ENCODE measurements around the gene PLOD2.
A peak's percentile ranks its signal among the peaks of the same experiment; 100 is the strongest.

PLOD2 gene

GRCh38 chr3:146065573-146066006 is 95.4 kb downstream of the PLOD2 start:
- TF ChIP-seq RAD21 (IDR thresholded peaks at IDR 0.05; ENCODE audit: low read depth), result peak; percentile 78
- no peak for TF ChIP-seq USF1 (IDR thresholded peaks at IDR 0.05)

GRCh38 chr3:146058241-146058640 is 102.7 kb downstream of the PLOD2 start:
- TF ChIP-seq ZBTB7A (IDR thresholded peaks at IDR 0.05; ENCODE audit: low read depth) (no peak), EGR1 (IDR thresholded peaks at IDR 0.05) (no peak), TCF12 (IDR thresholded peaks at IDR 0.05; ENCODE audit: low read depth) (no peak), USF1 (IDR thresholded peaks at IDR 0.05) (no peak), REST (IDR thresholded peaks at IDR 0.05; ENCODE audit: low read depth) (no peak), YY1 (IDR thresholded peaks at IDR 0.05; ENCODE audit: low read depth) (no peak), NFIC (IDR thresholded peaks at IDR 0.05) (no peak), FOXM1 (IDR thresholded peaks at IDR 0.05; ENCODE audit: borderline replicate concordance, low read depth) (no peak), TAF1 (IDR thresholded peaks at IDR 0.05; ENCODE audit: low read depth) (no peak), MAX (IDR thresholded peaks at IDR 0.05) (no peak), CEBPB (IDR thresholded peaks at IDR 0.05) (no peak), TEAD4 (IDR thresholded peaks at IDR 0.05) (no peak), RAD21 (IDR thresholded peaks at IDR 0.05; ENCODE audit: low read depth) (no peak), CREB1 (IDR thresholded peaks at IDR 0.05; ENCODE audit: low read depth) (no peak), EP300 (IDR thresholded peaks at IDR 0.05; ENCODE audit: borderline replicate concordance) (no peak)

- TF ChIP-seq TCF12 (IDR thresholded peaks at IDR 0.05; ENCODE audit: low read depth) (no peak), FOXM1 (IDR thresholded peaks at IDR 0.05; ENCODE audit: borderline replicate concordance, low read depth) (no peak), RAD21 (IDR thresholded peaks at IDR 0.05; ENCODE audit: low read depth) (no peak), ZBTB7A (IDR thresholded peaks at IDR 0.05; ENCODE audit: low read depth) (no peak), USF1 (IDR thresholded peaks at IDR 0.05) (no peak)
Observed at GRCh38 chr3:146052791-146053310, 108.1 kb downstream of the PLOD2 start.

GRCh38 chr3:146052056-146052790 is 108.8 kb downstream of the PLOD2 start:
- no peak for TF ChIP-seq NFIC (IDR thresholded peaks at IDR 0.05)
- TF ChIP-seq CEBPB (IDR thresholded peaks at IDR 0.05), result no peak
- TF ChIP-seq YY1 (IDR thresholded peaks at IDR 0.05; ENCODE audit: low read depth), result no peak
- no peak for TF ChIP-seq RAD21 (IDR thresholded peaks at IDR 0.05; ENCODE audit: low read depth)
- no peak for TF ChIP-seq TCF12 (IDR thresholded peaks at IDR 0.05; ENCODE audit: low read depth)
- no peak for TF ChIP-seq EGR1 (IDR thresholded peaks at IDR 0.05)
- no peak for TF ChIP-seq EP300 (IDR thresholded peaks at IDR 0.05; ENCODE audit: borderline replicate concordance)

GRCh38 chr3:146050691-146051090 is 110.3 kb downstream of the PLOD2 start:
- no peak for TF ChIP-seq REST (IDR thresholded peaks at IDR 0.05; ENCODE audit: low read depth)
- no peak for TF ChIP-seq EP300 (IDR thresholded peaks at IDR 0.05; ENCODE audit: borderline replicate concordance)
- TF ChIP-seq RAD21 (IDR thresholded peaks at IDR 0.05; ENCODE audit: low read depth), result no peak
- no peak for TF ChIP-seq TCF12 (IDR thresholded peaks at IDR 0.05; ENCODE audit: low read depth)
- no peak for TF ChIP-seq EGR1 (IDR thresholded peaks at IDR 0.05)
- TF ChIP-seq MAX (IDR thresholded peaks at IDR 0.05), result no peak
- no peak for TF ChIP-seq CREB1 (IDR thresholded peaks at IDR 0.05; ENCODE audit: low read depth)
- TF ChIP-seq CEBPB (IDR thresholded peaks at IDR 0.05), result 0 out of 2 replicates have a peak, but pooled peaks have one; percentile 19
- TF ChIP-seq TAF1 (IDR thresholded peaks at IDR 0.05; ENCODE audit: low read depth), result no peak

GRCh38 chr3:146047485-146047884 is 113.5 kb downstream of the PLOD2 start:
- TF ChIP-seq TEAD4 (IDR thresholded peaks at IDR 0.05) (no peak), CEBPB (IDR thresholded peaks at IDR 0.05) (no peak), CREB1 (IDR thresholded peaks at IDR 0.05; ENCODE audit: low read depth) (no peak), REST (IDR thresholded peaks at IDR 0.05; ENCODE audit: low read depth) (no peak), RAD21 (IDR thresholded peaks at IDR 0.05; ENCODE audit: low read depth) (no peak), TAF1 (IDR thresholded peaks at IDR 0.05; ENCODE audit: low read depth) (no peak), EGR1 (IDR thresholded peaks at IDR 0.05) (no peak), MAX (IDR thresholded peaks at IDR 0.05) (no peak), EP300 (IDR thresholded peaks at IDR 0.05; ENCODE audit: borderline replicate concordance) (no peak), FOXM1 (IDR thresholded peaks at IDR 0.05; ENCODE audit: borderline replicate concordance, low read depth) (no peak), ZBTB7A (IDR thresholded peaks at IDR 0.05; ENCODE audit: low read depth) (no peak), USF1 (IDR thresholded peaks at IDR 0.05) (no peak), NFIC (IDR thresholded peaks at IDR 0.05) (no peak), TCF12 (IDR thresholded peaks at IDR 0.05; ENCODE audit: low read depth) (no peak), YY1 (IDR thresholded peaks at IDR 0.05; ENCODE audit: low read depth) (no peak)
